Nucleus accumbens (tissue), 56 donors: ENCODE data around the gene PIKFYVE.
"Not testable (repeated sequence)": the region's sequence is repeated elsewhere in the genome, so short reads cannot be mapped to it uniquely, and the experiment has no call there.

Experiments
- DNase-seq, 56 donors: peaks; one replicate each; lab custom pipeline; 2025; lab: John Stamatoyannopoulos, UW

The PIKFYVE gene

GRCh38 chr2:208253600-208254117 is 12.4 kb upstream of the PIKFYVE start:
- DNase-seq = no peak

GRCh38 chr2:208254118-208254870 is 11.8 kb upstream of the PIKFYVE start:
- DNase-seq = peak in 54 of 56 donors; percentile 32 to 90 (median 73)

- peak; percentile 57 to 99 (median 95) for DNase-seq
Observed at GRCh38 chr2:208254871-208255556, 11.0 kb upstream of the PIKFYVE start, which contains the start of gene IDH1. TSS of gene IDH1 (minus strand) at chr2:208255071. CDS start at chr2:208251551, 3,520 bp downstream.

GRCh38 chr2:208255557-208256106 is 10.4 kb upstream of the PIKFYVE start:
- DNase-seq = no peak

GRCh38 chr2:208256192-208256782 is 9.8 kb upstream of the PIKFYVE start:
- no peak for DNase-seq

GRCh38 chr2:208256849-208257813 is 8.9 kb upstream of the PIKFYVE start:
- DNase-seq = peak in 1 of 56 donors; percentile 8

GRCh38 chr2:208265371-208265800 is 669 bp upstream of the PIKFYVE start:
- peak in 32 of 56 donors; percentile 4 to 77 (median 20) for DNase-seq

GRCh38 chr2:208266553-208266893 is 468 bp downstream of the PIKFYVE start:
- peak in 3 of 56 donors; percentile 46 to 76 (median 57) for DNase-seq

GRCh38 chr2:208266936-208267335 is 881 bp downstream of the PIKFYVE start:
- no peak for DNase-seq

- not testable (repeated sequence) for DNase-seq
Observed at GRCh38 chr2:208267526-208267925, 1.5 kb downstream of the PIKFYVE start.

- no peak for DNase-seq
Observed at GRCh38 chr2:208268156-208268952, 2.3 kb downstream of the PIKFYVE start.

GRCh38 chr2:208269091-208269490 is 3.0 kb downstream of the PIKFYVE start:
- no peak for DNase-seq

GRCh38 chr2:208274748-208275147 is 8.7 kb downstream of the PIKFYVE start:
- DNase-seq = peak in 2 of 56 donors; percentile 20 to 22

GRCh38 chr2:208278549-208278948 is 12.5 kb downstream of the PIKFYVE start:
- no peak for DNase-seq

GRCh38 chr2:208279236-208279635 is 13.2 kb downstream of the PIKFYVE start:
- no peak for DNase-seq

- no peak for DNase-seq
Observed at GRCh38 chr2:208280234-208280633, 14.2 kb downstream of the PIKFYVE start.

- no peak for DNase-seq
Observed at GRCh38 chr2:208280933-208281332, 14.9 kb downstream of the PIKFYVE start.

GRCh38 chr2:208285853-208286252 is 19.8 kb downstream of the PIKFYVE start:
- no peak for DNase-seq
